Right hindlimb (tissue), 1 donor: Measurements from ENCODE around the gene C2orf78.

Experiments used
- DNase-seq: peaks from one replicate; pipeline ENCODE4 v3.0.0-alpha.2; 2018

The C2orf78 gene

GRCh38 chr2:73839653-73840411, 55.8 kb downstream of the C2orf78 start:
- no peak for DNase-seq

GRCh38 chr2:73841912-73842738, 58.1 kb downstream of the C2orf78 start:
- no peak for DNase-seq

GRCh38 chr2:73842739-73843019, 58.7 kb downstream of the C2orf78 start:
- DNase-seq, result no peak

GRCh38 chr2:73844087-73844486, 60.1 kb downstream of the C2orf78 start:
- no peak for DNase-seq

- DNase-seq, result no peak
Measured at GRCh38 chr2:73850009-73850408, 66.0 kb downstream of the C2orf78 start.

GRCh38 chr2:73851274-73851673, 67.3 kb downstream of the C2orf78 start:
- DNase-seq, result no peak

GRCh38 chr2:73852020-73852419, 68.0 kb downstream of the C2orf78 start:
- DNase-seq, result no peak

- no peak for DNase-seq
Measured at GRCh38 chr2:73855526-73855925, 71.5 kb downstream of the C2orf78 start.

- no peak for DNase-seq
Measured at GRCh38 chr2:73856214-73856613, 72.2 kb downstream of the C2orf78 start.

GRCh38 chr2:73859721-73860586, 76.0 kb downstream of the C2orf78 start:
- no peak for DNase-seq

GRCh38 chr2:73862987-73863386, 79.0 kb downstream of the C2orf78 start:
- DNase-seq, result no peak
